NOMO-1 treated with DMSO at 0.1 percent for 48 hours (cell line): ENCODE data around the gene GTF2H2C.
"Not testable (repeated sequence)": the region's sequence is repeated elsewhere in the genome, so short reads cannot be mapped to it uniquely, and the experiment has no call there.

Source experiments
- DNase-seq: peaks from one replicate; lab custom pipeline; 2025; ENCODE audit not compliant: unreplicated experiment; lab: John Stamatoyannopoulos, UW

The GTF2H2C gene

GRCh38 chr5:69560587-69561431, 818 bp downstream of the GTF2H2C start:
- not testable (repeated sequence) for DNase-seq

GRCh38 chr5:69566172-69566571, 6.2 kb downstream of the GTF2H2C start:
- not testable (repeated sequence) for DNase-seq

- DNase-seq: not testable (repeated sequence)
Measured at GRCh38 chr5:69568072-69568471, 8.1 kb downstream of the GTF2H2C start.

GRCh38 chr5:69583356-69583755, 23.4 kb downstream of the GTF2H2C start:
- not testable (repeated sequence) for DNase-seq

- not testable (repeated sequence) for DNase-seq
Measured at GRCh38 chr5:69596114-69596840, 36.3 kb downstream of the GTF2H2C start.

GRCh38 chr5:69601947-69602346, 42.0 kb downstream of the GTF2H2C start:
- DNase-seq: not testable (repeated sequence)

- DNase-seq: not testable (repeated sequence)
Measured at GRCh38 chr5:69606839-69607238, 46.8 kb downstream of the GTF2H2C start.

- DNase-seq: not testable (repeated sequence)
Measured at GRCh38 chr5:69607750-69608149, 47.8 kb downstream of the GTF2H2C start.

- not testable (repeated sequence) for DNase-seq
Measured at GRCh38 chr5:69608861-69609496, 49.0 kb downstream of the GTF2H2C start.

- DNase-seq: not testable (repeated sequence)
Measured at GRCh38 chr5:69614843-69615242, 54.9 kb downstream of the GTF2H2C start.

- not testable (repeated sequence) for DNase-seq
Measured at GRCh38 chr5:69631879-69632278, 71.9 kb downstream of the GTF2H2C start.
